Activated T-helper 1 cell treated with Interleukin-2 at 50 U/mL for 16 hours (primary cell): ENCODE measurements around the gene NADK2.

Experiments
- DNase-seq: peaks from one replicate; pipeline ENCODE4 v3.0.0-alpha.2; 2020; ENCODE audit warnings: low read depth

NADK2 gene

DNA sequence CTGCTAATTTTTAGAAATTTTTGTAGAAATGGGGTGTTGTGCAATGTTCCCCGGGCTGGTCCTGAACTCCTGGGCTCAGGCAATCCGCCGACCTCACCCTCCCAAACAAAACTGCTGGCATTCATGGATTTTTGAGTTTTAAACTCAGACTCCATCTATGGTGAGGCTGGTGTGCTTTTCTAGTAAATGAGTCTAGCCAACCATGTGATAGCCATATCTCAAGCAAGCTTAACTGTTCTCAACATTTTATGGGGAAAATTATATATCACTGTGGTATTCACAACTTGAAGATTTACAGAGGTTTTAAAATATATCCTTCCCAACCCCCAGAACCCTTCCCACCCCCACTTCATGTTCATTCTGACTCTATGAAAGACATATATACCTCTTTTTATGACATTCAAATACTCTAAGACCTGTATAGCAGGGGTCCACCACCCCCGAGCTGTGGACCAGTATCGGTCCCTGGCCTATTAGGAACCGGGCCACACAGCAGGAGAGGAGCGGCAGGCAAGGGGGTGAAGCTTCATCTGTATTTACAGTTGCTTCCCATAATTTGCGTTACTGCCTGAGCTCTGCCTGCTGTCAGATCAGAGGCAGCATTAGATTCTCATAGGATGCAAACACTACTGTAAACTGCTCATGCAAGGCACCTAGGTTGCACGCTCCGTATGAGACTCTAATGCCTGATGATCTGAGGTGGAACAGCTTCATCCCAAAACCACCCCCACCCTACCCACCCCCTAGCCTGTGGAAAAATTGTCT lies 4.5 kb upstream of the NADK2 start:
- no peak for DNase-seq

DNA sequence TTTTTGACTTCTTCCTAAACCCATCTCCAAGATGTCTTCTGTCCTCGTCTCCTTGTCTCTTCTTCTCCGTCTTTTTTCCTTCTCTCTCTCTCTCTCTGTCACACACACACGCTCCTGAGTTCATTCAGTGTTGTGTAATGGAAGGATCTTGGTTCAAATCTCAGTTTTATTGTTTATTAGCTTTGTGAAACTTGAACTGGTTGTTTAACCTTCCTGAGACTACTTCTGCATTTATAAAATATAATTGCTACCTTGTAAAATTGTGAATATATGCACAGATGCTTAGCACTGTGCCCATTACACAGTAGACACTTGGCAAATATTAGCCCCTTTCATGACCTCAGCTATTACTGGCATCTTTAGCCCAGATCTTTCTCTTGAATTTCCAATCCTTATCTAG lies 2.4 kb upstream of the NADK2 start:
- no peak for DNase-seq

DNA sequence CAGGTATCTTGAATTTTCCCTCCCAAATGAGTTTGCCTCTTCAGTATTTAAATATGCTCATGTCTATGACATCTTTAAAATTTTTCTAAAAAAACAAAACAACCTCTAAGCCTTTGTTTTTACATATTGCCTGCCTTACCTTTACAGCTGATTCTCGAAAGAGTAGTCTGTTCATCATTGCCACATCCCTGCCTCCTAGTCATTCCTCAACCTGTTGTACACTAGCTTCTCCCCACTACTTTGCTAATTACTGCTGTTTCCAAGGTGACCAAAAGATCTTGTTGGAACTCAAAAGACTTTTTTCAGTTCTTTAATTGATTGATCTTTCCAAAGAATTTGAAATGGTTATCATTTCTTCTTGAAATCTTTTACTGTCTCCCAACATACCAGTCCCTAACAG lies 1.9 kb upstream of the NADK2 start:
- DNase-seq, result no peak

DNA sequence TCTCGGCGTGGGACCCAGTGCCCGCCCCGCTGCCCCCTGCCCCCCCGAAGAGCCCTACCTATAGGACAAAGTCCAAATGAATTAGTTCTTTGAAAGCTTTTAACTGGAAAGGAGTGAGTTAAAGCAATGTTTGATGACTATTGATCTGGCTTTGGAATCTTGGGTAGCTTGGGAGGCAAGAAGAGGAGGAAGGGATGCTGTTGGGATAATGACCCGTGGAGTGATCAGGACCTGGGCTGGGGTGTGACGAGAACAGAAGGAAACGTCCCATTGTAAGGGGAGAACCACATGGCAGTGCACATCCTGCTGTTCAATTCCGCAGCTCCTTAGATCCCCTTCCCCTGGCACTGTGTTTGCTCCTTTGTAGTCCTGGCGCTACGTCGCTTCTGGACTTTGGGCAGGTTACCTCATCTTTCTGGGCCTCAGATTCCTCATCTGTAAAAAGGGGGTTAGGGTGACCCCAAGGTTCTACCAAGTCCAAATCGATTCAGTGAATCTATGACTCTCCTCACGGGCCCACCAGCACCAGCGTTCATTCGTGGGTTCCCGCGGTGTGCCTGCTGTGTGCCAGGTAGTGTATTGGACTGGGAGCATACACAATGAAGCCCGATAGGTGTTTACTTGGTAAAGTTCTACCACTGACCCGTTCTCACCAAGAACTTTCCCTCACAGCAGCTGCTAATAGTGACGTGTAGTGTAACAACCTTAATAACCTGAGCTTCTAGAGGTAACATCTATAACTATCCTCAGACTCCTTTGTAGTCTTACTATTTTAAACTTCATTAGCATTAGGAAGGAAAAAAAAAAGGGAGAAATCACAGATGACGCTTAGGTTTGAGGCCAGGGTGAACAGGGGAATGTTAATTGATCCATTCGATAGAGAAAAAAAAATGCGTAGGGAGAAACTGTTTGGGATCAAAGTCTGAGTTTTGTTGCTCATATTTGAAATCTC lies 1.1 kb upstream of the NADK2 start:
- no peak for DNase-seq

DNA sequence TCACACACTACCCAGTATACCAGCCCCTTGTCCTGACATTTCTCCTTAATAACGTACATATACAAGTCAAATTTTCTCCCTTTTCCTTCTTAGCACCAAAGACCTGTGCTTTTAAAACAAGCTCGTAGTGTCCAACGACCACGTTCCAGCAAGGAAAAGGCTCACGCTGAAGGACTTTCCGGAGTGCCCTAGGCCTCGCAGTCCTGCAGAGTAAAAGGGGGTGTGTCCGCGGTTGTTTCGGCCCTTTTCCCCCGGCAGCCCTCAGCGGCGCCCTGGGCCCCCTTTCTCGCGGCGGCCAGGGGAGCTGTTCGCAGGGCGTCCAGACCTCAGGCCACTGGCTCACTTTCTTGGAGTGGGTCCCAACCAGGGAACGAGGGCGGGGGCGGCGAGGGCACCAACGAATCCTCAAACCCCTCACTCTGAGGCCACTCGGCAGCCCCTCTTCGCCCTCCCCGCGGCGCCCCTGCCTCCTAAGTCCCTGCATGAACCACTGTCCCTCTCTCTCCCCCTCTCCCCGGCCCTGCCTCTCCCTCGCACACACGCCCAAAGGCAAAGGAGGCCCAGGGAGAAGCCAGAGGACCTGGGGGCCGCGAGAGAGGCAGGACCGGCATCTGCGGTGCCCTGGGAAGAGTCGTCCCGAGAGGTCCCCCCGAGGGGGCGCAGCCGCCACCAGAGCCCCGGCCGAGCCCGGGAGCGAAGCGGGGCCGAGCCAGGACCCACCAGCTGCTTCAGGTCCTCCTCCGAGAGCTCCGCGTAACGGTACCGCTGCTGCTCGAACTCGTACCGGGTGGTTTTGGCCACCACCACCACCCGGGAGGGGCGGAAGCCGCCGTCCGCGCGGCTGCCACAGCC lies 720 bp downstream of the NADK2 start:
- DNase-seq, result no peak

DNA sequence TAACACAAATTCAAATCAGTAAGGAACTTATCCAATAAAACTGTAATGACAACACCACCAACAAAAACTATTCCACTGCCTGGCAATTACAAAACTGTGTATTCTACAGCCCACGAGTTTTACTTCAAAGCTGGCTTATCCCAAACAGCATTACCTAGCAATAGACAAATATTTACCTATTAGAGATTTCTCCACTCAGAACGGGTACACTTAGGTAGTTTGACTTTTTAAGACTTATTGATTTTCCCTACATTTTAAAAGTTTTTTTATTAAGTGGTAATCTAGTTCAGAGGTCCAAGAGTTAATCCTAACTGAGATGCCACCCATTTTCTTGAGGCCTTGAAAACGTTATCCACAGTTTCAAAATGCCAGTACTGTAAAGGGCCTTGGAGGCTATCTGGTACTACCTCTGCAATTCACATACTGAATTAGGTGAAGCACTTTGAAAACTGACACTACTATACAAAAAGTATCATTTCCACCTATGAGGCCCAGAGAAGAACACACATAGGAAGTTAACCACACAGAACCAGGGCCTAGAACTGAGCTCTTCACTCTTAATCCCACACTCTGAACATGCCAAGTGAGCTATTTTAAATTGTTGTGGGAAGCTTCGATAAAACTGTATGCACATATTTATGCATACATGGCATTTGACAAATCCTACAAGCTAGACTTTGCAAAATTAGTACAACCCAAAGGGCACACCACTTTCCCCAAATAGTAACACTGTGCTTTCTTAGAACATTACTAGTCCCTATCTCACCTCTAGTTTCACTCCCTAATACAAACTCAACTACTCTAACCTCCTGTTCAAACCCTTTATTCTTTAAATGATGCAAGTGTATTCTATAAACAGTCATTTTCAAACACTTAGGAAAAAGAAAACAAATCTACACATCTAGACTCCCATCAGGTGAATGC lies 2.1 kb downstream of the NADK2 start:
- DNase-seq, result no peak

DNA sequence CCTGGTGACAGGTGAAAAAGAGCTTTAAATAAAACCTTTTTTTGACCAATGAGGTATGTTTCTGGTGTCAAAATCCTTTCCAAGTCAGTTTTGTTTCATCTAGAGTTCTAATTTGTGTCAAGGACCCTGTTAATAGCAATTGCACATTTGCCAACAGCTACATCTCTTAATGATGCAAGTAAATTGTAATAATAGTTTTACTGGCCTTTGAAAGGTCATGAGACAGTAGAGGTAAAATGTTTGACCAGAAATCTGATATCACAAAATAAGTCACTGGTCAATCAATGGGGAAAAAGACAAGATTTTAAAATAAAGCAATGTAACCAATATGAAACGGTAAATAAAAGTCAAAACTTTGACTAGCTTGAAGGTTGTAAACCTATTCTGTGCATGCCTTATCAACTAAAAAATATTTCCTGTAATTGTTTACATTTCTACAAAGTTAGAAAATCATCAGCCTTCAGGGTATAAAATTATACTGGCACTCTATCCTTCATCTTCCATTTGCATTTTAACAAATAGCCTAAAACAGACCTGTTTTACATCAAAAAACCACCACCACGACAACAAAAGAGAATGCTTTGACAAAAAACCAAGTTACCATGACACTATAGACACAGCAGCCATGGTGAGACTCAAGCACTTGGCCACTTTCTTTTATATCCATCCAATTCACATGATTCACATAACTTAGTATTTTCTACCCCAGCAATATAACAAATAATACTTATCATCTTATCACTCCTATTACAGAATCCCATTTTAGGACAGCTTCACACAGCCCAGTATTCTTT lies 3.0 kb downstream of the NADK2 start:
- DNase-seq, result no peak

DNA sequence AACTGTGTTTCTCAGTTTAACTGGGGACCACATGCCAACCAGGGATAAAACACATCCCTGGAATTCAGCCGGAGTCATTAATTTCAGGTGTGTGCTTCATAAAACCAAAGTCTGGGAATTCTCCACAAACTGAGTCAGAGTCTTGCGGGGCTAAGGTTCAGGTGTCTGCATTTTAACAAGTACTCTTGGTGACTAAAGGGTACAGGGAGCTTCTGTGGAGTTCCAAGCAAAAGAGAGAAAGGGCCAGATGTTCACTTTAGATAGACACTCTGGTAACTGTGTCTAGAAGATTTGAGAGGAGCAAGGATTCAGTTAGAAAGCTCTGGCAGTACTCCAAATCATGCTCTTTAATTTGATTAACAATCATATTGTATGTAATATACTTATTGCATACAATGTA lies 4.0 kb downstream of the NADK2 start:
- DNase-seq, result no peak

DNA sequence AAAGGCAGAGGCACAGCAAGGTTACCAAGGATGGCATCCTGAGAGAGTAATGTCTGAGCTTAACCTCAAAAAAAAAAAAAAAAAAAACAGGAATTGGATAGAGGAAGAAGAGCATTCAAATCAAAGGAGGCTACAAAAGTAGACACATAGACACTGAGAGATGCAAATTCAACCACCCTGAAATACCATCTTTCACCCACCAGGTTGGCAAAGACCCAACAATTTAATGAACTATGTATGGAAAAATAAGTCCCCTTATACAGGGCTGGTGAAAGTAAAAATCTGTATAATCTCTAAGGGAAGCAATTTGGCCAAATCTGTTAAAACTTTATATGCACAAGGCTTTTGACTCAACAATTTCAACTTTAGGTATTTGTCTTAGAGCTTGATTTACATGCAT lies 4.9 kb downstream of the NADK2 start:
- no peak for DNase-seq

DNA sequence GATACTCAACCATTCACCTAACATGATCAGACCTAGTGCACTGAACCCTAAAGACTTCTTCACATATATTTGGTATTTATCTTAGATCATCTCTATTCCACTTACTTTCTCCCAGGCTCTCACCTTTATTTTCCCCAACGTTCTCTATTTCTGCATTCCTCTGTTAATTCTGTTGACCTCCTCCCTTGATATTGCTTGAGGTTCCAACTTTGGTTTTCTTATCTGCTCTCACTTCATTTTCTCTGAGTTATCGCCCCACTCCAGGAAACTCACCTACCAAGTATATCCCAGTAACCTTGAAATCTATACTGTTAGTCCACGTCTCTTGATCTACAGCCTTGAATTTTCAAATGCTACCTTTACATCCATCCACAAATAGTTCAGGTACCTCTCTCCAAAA lies 9.2 kb downstream of the NADK2 start:
- DNase-seq, result no peak

DNA sequence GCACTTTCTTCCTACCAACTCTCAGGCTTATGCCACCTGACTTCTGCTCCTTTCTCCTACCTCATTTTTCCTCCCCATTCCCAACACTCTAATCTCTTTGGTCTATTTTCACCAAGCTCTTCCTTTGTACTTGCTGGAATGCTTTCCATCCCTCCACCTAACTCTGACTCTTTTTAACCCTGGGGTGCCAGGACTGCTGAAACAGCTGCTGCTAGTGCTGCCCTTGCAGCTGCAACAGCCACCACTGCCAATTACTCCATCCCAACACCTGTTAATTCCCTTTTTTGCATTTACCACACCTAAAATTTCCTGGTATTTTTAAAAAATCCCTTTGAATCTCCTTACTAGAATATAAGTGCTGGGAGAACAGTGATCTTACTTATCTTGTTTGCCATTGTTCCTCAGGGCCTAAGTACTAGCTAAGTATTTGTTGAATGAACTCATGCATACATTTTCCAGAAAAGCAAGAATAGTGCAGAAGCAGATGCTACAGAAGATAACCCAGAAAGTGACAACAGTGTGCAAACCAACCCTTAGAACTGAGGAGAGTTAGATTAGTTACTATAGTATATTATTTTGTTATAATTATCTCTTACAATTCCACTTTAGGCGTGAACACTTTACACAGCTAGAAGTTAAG lies 11.5 kb downstream of the NADK2 start:
- DNase-seq, result no peak

DNA sequence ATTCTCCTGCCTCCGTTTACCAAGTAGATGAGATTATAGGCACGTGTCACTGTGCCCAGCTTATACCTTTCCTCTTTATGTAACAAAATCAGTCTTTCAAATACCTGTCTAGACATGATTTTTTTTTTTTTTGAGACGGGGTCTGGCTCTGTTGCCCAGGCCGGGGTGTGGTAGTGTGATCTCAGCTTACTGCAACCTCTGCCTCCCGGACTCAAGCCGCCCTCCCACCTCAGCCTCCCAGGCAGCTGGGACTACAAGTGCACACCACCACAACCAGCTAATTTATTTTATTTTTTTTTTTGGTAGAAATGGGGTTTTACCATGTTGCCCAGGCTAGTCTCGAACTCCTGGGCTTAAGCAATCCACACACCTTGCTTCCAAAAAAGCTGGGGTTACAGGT lies 13.2 kb downstream of the NADK2 start:
- no peak for DNase-seq

DNA sequence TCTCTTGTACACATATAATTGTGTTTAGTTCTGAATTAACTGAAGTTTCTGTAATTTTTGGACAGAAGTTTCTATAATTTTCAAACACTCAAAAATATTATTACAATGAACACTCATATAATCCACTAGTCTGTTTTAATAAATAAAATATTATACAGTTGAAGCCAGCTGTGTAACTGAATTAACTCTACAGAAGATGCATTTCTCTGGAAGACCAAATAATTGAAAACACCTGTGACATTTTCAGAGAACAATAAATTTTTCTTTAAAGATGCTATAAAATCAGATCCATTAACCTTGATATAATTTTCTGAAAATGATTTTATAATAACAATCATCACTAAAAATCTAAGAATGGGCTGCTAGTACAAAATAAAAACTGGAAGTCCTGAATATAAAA lies 14.7 kb downstream of the NADK2 start:
- DNase-seq, result no peak

DNA sequence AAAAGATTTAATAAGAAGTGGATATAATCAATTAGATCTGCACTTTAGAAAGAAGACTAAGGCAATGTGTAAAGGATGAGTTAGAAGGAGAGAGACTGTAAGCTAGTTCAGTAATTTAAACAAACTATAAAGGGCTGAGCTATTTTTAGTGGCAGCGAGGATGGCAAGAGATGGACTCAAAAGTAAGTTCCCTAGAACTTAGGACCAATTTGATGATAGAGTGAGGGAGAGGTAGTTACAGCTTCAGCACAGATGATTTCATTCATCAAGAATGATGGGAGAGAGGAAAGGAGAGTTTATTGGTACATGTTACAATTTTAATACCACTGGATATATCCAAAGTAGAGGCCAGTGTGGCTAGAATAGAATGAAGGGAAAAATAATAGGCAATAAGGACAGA lies 19.1 kb downstream of the NADK2 start:
- no peak for DNase-seq

DNA sequence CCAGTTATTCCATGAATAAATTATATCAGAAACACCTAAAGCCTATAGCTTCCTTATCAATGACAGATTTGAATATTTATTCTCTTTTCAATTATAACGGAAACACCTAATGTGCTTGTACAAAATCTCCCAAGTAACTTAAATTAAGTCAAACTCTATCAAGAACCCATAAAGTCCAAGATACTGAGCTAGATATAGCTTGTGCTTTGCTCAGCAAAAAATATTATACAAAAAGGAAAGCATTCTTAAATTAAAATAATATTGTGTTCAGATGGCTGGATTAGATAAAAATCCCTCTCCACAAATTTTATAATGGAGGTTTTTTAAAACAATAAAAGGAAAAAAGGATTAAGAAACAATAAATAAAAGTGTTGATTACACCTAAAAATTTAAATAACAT lies 23.7 kb downstream of the NADK2 start:
- DNase-seq, result no peak

DNA sequence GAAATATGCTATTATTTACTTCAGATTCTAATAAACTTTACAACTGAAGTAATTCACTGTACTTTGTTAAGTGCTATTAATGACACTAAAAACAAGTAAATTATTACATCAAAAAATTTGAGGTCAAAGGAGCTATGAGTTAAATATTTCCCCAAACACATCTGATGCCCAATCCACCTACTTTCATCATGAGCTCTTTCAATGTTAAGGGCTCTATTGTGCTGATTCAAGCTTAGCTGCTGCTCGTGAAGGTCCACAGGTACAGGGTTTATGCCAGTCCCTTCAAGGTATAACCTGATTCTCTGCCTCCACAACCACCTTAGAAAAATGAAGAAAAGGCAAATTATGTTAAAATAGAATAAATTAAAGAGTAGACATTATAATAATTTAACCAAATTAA lies 24.2 kb downstream of the NADK2 start:
- DNase-seq, result no peak

DNA sequence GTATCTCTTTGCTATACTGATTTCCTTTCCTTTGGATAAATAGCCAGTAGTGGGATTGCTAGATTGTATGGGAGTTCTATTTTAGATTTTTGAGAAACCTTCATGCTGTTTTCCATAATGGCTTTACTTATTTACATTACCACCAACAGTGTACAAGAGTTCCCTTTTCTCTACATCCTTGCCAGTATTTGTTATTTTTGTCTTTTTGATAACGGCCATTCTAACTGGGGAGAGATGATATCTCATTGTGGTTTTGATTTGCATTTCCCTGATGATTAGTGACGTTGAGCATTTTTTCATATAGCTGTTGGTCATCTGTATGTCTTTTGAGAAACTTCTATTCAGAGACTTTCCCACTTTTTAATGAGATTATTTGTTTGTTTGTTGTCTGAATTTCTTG lies 25.8 kb downstream of the NADK2 start:
- no peak for DNase-seq

DNA sequence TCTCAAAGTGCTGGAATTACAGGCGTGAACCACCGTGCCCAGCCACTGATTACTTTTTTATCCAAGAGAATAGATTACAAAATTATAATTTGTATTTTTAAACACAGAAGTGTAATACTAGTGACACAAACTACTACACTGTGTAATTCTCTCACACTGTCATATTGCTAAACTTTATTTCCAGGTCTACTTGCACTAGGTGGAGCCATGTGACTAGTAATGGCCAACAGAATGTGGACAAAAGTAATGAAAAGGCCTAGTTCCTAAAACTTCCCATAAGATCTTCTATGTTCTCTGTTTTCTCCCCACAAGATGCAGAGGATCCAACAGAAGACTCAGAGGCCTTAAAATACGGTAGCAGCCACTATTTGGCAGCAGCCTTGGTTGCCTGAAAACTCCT lies 27.3 kb downstream of the NADK2 start:
- DNase-seq, result no peak

DNA sequence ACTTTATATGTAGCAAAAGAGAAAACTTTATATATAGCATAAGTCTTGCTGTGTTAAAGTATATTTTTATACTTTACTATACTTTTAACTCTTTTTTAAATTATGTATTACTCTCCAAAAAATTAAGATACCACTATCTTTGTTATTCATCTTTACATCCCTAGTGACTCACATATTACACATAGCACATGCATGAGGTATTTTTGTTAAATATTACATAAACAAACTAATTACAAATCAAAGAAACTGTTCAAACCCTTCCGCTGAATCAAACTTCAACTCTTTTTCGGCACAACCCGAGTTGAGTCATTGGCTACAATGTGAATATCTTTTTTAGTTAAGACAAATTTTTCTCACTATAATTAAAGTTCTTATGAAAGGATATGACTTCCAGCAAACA lies 32.1 kb downstream of the NADK2 start:
- no peak for DNase-seq

DNA sequence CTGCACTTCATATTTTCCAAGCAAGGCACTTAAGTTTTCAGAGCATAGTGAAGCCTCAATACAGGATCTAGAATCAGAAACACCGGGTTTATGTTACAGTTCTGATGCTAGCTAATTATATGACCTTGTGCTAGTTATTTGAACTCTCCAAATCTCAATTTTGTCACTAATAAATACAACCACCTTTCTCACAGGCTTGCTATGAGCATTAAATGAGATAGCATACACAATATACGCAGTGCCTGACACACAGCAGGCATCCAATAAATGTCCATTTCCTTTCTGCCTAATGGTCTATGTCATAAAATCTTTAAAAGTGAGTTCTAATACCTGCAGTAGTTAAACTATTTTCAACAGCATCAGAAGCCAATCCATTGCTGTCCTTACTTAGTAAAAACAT lies 32.9 kb downstream of the NADK2 start:
- no peak for DNase-seq
